Prostate gland (tissue), 2 donors: ENCODE measurements around the gene ESD. TPM values are rescaled to one million over a fixed set of nuclear protein-coding genes. Genes with fewer than 3 reads are reported as not detected.
"Not testable (repeated sequence)": the region's sequence is repeated elsewhere in the genome, so short reads cannot be mapped to it uniquely, and the experiment has no call there.

Experiments used
- DNase-seq: peaks from one replicate; pipeline ENCODE4 v3.0.0-alpha.2; 2019; ENCODE audit warnings: low spot score
- H3K27ac ChIP-seq, 2 donors: fragments of 200-600 bp; sonication (generic); 2 replicates each; pipeline ENCODE4 v1.5.1; 2017 to 2019
- H3K27me3 ChIP-seq: fragments of 200-600 bp; sonication (generic); replicated peaks from 2 replicates; pipeline ENCODE4 v1.5.1; 2019; ENCODE audit not compliant: insufficient read depth
- H3K36me3 ChIP-seq, 2 donors: fragments of 200-600 bp; sonication (generic); 1 replicate in 1 of 2; 2 replicates in 1 of 2; pipeline versions ENCODE4 v1.5.1 to v1.8.1; 2017 to 2019
- H3K4me1 ChIP-seq: fragments of 200-600 bp; sonication (generic); replicated peaks from 2 replicates; pipeline ENCODE4 v1.5.1; 2019
- H3K4me3 ChIP-seq, 2 donors: fragments of 200-600 bp; sonication (generic); 2 replicates each; pipeline ENCODE4 v1.5.1; 2017 to 2019
- H3K9me3 ChIP-seq: fragments of 200-600 bp; sonication (generic); 2 replicates; pipeline ENCODE4 v1.5.1; 2017
- CTCF ChIP-seq, 4 experiments: fragments of 200-600 bp in 2 of 4; fragments of 450-650 bp in 2 of 4; sonication (generic) in 2 of 4; IDR thresholded peaks; 1 replicate in 3 of 4; 2 replicates in 1 of 4; pipeline ENCODE4 v1.5.1; 2016 to 2019; ENCODE audit warnings: antibody characterized with exemption in 4 of 4, mild to moderate bottlenecking in 2 of 4, moderate library complexity in 2 of 4
- POLR2A ChIP-seq: fragments of 450-650 bp; IDR thresholded peaks from one replicate; pipeline ENCODE4 v1.6.1; 2016; ENCODE audit warnings: antibody characterized with exemption, mild to moderate bottlenecking
- POLR2AphosphoS5 ChIP-seq: sonication (generic); formaldehyde crosslinking; IDR thresholded peaks from one replicate; pipeline ENCODE4 v1.6.1; 2017; ENCODE audit warnings: antibody characterized with exemption
- WGBS: methylation state at CpG from one replicate; pipeline ENCODE4 v1.1.5; 2018; 5-methylcytosine and 5-hydroxymethylcytosine counted together
- intact Hi-C: fragments of 100-400 bp; cut with DNase I; formaldehyde crosslinking; loops from one replicate; pipeline ENCODE4 v1.14.2; 2022
- total RNA-seq, 2 donors: library from RNA; depleted of rRNA; stranded (reverse); fragments of >200 nt; gene quantifications; one replicate each; pipeline ENCODE4 v1.1.0, GENCODE V29; 2016

The ESD gene
- total RNA-seq, 2 donors from 2014 or later: 88.2 to 90.3 TPM

DNA sequence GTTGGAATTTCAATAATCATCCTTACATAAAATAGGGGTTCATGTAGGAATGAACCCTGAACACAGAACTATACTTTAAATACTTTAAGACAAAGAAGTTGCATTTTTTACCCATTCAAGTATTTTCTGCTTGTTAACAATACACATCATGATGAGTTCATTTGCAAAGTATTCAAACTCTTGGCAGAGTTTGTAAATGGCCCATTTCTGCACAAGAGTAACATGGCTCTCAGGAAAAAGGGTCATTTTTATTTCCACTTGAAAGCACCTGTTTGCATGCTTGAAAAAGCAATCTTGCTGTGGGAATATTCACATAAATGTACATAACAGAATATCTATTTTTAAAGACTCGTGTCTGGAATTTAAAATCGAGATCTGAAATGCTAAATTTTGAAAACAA lies 18.1 kb downstream of the ESD start:
- no peak for TF ChIP-seq POLR2AphosphoS5
- no peak for TF ChIP-seq POLR2A
- no peak for TF ChIP-seq CTCF (IDR thresholded peaks at IDR 0.05)
- H3K4me3 ChIP-seq: no peak overlapping the region
- no peaks in the 10 kb centered on the region for H3K4me1 ChIP-seq
- no peak for DNase-seq
- peaks cover 0 to 6% of the 10 kb centered on the region in 2 donors for H3K36me3 ChIP-seq
- H3K27ac ChIP-seq: no peak overlapping the region
- no peaks in the 10 kb centered on the region for H3K9me3 ChIP-seq
- intact Hi-C loops: no loop called here
- 86% methylated on average over 2 of the region's 2 CpGs for WGBS
- no peaks in the 10 kb centered on the region for H3K27me3 ChIP-seq

DNA sequence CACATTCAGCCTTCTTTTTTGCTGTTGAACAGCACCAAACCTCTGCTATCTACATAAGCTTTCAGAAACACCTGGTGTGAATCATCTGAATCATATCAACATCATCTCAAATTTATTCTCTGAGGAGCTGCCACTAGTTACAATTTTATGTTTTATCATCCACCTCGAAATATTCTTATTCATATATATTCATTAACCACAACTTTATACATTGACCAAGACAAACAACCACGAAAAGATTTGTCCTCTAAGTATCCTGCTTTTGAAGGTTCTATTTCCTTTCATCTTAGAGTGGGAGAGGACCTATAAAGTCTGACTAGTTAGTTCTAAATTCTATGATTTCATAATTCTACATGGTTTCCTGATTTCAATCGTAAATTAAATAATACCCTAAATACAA lies 18.9 kb downstream of the ESD start:
- Histone ChIP-seq H3K27me3 (no peaks in the 10 kb centered on the region), H3K36me3 (peaks cover 0 to 6% of the 10 kb centered on the region in 2 donors), H3K4me1 (no peaks in the 10 kb centered on the region), H3K9me3 (no peaks in the 10 kb centered on the region), H3K27ac (no peak overlapping the region), H3K4me3 (no peak overlapping the region)
- DNase-seq: no peak
- TF ChIP-seq POLR2A (no peak), POLR2AphosphoS5 (no peak), CTCF (IDR thresholded peaks at IDR 0.05) (no peak)
- WGBS: 50% methylated on average over 3 of the region's 3 CpGs
- intact Hi-C loops: no loop called here

- no peaks in the 10 kb centered on the region for H3K27me3 ChIP-seq
- intact Hi-C loops: no loop called here
- H3K9me3 ChIP-seq: no peaks in the 10 kb centered on the region
- H3K4me1 ChIP-seq: no peaks in the 10 kb centered on the region
- DNase-seq: no peak
- WGBS: 71% methylated on average over 8 of the region's 8 CpGs
- no peak for TF ChIP-seq POLR2A
- TF ChIP-seq CTCF (IDR thresholded peaks at IDR 0.05): no peak
- no peak for TF ChIP-seq POLR2AphosphoS5
- H3K27ac ChIP-seq: no peak overlapping the region
- no peak overlapping the region for H3K4me3 ChIP-seq
- H3K36me3 ChIP-seq: peaks cover 0 to 3% of the 10 kb centered on the region in 2 donors
Measured at GRCh38 chr13:46775385-46776107, 21.4 kb downstream of the ESD start.

GRCh38 chr13:46773541-46773940 lies 23.4 kb downstream of the ESD start:
- Histone ChIP-seq H3K9me3 (no peaks in the 10 kb centered on the region), H3K4me3 (no peak overlapping the region), H3K27ac (no peak overlapping the region), H3K27me3 (no peaks in the 10 kb centered on the region), H3K36me3 (no peaks in the 10 kb centered on the region), H3K4me1 (no peaks in the 10 kb centered on the region)
- intact Hi-C loops: no loop called here
- 38% methylated on average over 2 of the region's 2 CpGs for WGBS
- DNase-seq: no peak
- no peak for TF ChIP-seq POLR2A
- TF ChIP-seq POLR2AphosphoS5: no peak
- no peak for TF ChIP-seq CTCF (IDR thresholded peaks at IDR 0.05)

DNA sequence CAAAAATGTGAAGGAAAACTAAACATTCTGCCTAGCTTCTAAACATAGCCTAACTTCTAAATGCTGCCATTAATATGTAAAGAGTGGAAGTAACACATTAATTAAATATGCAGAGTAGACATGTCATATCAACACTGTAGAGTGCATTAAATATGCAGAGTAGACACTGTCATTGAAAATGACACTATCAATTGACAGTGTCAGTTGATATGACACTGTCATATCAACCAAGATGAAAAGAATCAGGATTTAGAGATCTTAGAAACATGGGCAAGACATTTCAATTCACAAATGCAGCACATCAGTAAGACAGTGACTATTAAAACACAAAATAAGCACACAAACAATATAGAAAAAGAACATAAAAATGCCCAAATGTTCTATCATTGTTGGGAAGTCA lies 25.3 kb downstream of the ESD start:
- Histone ChIP-seq H3K9me3 (no peaks in the 10 kb centered on the region), H3K4me3 (no peak overlapping the region), H3K27ac (no peak overlapping the region), H3K36me3 (no peaks in the 10 kb centered on the region), H3K27me3 (no peaks in the 10 kb centered on the region), H3K4me1 (no peaks in the 10 kb centered on the region)
- TF ChIP-seq CTCF (IDR thresholded peaks at IDR 0.05) (no peak), POLR2AphosphoS5 (no peak), POLR2A (no peak)
- no peak for DNase-seq
- intact Hi-C loops: no loop called here

DNA sequence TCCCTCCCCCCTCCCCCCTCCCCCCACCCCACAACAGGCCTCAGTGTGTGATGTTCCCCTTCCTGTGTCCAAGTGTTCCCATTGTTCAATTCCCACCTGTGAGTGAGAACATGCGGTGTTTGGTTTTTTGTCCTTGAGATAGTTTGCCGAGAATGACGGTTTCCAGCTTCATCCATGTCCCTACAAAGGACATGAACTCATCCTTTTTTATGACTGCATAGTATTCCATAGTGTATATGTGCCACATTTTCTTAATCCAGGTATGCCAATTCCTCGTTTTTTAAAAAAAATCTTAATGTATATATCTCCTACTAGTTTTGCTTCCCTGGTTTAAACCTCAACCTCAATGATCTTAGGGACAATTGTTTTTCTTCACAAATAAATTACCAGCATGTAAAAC lies 27.0 kb downstream of the ESD start:
- H3K27ac ChIP-seq, H3K36me3 ChIP-seq, DNase-seq, H3K27me3 ChIP-seq, intact Hi-C loops, H3K4me3 ChIP-seq, H3K4me1 ChIP-seq, H3K9me3 ChIP-seq: not testable (repeated sequence)
- 96% methylated on average over 4 of the region's 4 CpGs for WGBS
